Measurements from ENCODE around the gene MCTP1. TPM values are rescaled to one million over a fixed set of nuclear protein-coding genes. Genes with fewer than 3 reads are reported as not detected.
A peak's percentile ranks its signal among the peaks of the same experiment; 100 is the strongest.

MCTP1 gene
- total and polyA plus RNA-seq, 10 of the 15 experiments (the other 5 are each of a cell fraction or from before 2014, with no cell fraction given) = 12.6 to 45.9 (median 18.8) TPM

DNA sequence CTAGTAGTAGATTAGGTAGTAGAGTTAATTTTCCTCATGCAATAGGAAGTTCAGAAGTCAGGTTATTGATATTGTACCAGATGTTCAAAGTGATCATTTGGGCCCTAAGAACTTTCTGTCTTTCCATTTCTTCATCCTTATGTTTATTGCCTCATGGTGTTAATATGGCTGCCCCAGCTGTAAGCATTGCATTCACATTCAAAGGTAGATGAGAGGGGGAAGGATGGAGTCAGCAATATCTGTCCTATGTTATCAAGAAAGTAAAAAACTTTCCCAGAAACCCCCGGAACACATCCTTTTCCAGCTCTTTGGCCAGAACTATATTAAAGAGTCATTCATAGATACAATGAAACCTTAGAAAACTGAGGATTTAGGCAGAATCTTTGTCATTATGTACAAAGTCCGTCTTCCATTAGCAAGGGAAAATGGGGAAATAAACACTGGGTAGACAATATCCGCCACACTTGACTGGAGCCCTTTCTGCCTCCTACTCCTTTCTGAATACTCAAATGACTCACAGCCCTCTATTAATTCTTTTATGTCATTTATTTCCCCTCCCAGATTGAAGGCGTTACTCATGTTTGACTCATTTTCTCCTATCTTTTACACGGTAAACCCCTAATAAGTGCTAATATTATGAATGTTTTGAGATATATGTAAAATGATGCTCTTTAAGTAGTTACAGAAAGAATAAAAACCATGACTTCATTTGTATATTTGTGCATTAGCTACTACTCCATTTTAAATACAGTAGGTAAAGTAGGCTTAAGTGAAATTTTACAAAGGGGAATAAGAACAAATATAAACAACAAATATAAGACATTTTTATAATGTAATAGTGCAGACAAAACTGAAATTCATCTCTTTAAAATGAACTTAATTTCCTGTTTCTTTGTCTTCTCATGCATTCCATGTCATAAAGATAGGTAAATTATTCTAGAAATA, 538.8 kb downstream of the MCTP1 start (continued):
- peak; percentile 88 to 96 for TF ChIP-seq EP300 (IDR thresholded peaks at IDR 0.05; ENCODE audit: borderline replicate concordance in 1 of 2, control insufficient read depth in 1 of 2, low read depth in 2 of 2, low read length in 2 of 2)
- TF ChIP-seq HCFC1 (IDR thresholded peaks at IDR 0.05; ENCODE audit: low read length) = no peak
- TF ChIP-seq CREB1 (IDR thresholded peaks at IDR 0.05; ENCODE audit: low read depth) = peak; percentile 75; the same call in 1 of the 2 replicates
- TF ChIP-seq WRNIP1 (IDR thresholded peaks at IDR 0.05; ENCODE audit: borderline replicate concordance, low read depth, low read length) = no peak
- TF ChIP-seq, protein P1, sequence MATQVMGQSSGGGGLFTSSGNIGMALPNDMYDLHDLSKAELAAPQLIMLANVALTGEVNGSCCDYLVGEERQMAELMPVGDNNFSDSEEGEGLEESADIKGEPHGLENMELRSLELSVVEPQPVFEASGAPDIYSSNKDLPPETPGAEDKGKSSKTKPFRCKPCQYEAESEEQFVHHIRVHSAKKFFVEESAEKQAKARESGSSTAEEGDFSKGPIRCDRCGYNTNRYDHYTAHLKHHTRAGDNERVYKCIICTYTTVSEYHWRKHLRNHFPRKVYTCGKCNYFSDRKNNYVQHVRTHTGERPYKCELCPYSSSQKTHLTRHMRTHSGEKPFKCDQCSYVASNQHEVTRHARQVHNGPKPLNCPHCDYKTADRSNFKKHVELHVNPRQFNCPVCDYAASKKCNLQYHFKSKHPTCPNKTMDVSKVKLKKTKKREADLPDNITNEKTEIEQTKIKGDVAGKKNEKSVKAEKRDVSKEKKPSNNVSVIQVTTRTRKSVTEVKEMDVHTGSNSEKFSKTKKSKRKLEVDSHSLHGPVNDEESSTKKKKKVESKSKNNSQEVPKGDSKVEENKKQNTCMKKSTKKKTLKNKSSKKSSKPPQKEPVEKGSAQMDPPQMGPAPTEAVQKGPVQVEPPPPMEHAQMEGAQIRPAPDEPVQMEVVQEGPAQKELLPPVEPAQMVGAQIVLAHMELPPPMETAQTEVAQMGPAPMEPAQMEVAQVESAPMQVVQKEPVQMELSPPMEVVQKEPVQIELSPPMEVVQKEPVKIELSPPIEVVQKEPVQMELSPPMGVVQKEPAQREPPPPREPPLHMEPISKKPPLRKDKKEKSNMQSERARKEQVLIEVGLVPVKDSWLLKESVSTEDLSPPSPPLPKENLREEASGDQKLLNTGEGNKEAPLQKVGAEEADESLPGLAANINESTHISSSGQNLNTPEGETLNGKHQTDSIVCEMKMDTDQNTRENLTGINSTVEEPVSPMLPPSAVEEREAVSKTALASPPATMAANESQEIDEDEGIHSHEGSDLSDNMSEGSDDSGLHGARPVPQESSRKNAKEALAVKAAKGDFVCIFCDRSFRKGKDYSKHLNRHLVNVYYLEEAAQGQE (IDR thresholded peaks at IDR 0.05; ENCODE audit: low read depth, low read length) = no peak
- no peak for TF ChIP-seq USF1 (IDR thresholded peaks at IDR 0.05; ENCODE audit: borderline replicate concordance, extremely low read length, insufficient read depth, low read depth, low read length)
- no peak for TF ChIP-seq RB1 (IDR thresholded peaks at IDR 0.05; ENCODE audit: borderline replicate concordance)
- peak; percentile 85; the same call in 1 of the 2 replicates for TF ChIP-seq SREBF1 (IDR thresholded peaks at IDR 0.05; ENCODE audit: low read length)

Data from GM12878 (cell line).